ENCODE measurements around the gene IL1RAP. TPM values are rescaled to one million over a fixed set of nuclear protein-coding genes. Genes with fewer than 3 reads are reported as not detected.
A peak's percentile ranks its signal among the peaks of the same experiment; 100 is the strongest.

IL1RAP gene
- polyA plus RNA-seq, 3 donors, result 8.0 to 12.6 (median 11.8) TPM

GRCh38 chr3:190495354-190495753 lies 18.5 kb upstream of the IL1RAP start:
- Histone ChIP-seq H3K36me3 (replicated peaks in 1 of 2; ENCODE audit: control insufficient read depth in 1 of 2, insufficient read depth in 2 of 2, low read length in 2 of 2) (no peaks in the 10 kb centered on the region), H4K20me1 (ENCODE audit: insufficient read depth, low read length) (no peaks in the 10 kb centered on the region), H3K27me3 (ENCODE audit: control insufficient read depth in 2 of 2, insufficient read depth in 2 of 2, low read length in 2 of 2) (peaks cover 19 to 24% of the 10 kb centered on the region in 2 donors), H2AFZ (ENCODE audit: insufficient read depth, low read depth, low read length, poor library complexity, severe bottlenecking) (no peak overlapping the region), H3K9me3 (replicated peaks in 1 of 2; ENCODE audit: control insufficient read depth in 1 of 2, insufficient read depth in 1 of 2, low read length in 2 of 2) (no peaks in the 10 kb centered on the region), H3K4me2 (replicated peaks; ENCODE audit: extremely low read depth, low read length, poor library complexity, severe bottlenecking) (no peak overlapping the region), H3K4me1 (ENCODE audit: control insufficient read depth in 1 of 2, insufficient read depth in 2 of 2, low read length in 2 of 2) (peaks cover 0 to 9% of the 10 kb centered on the region in 2 donors), H3K27ac (ENCODE audit: low read depth in 1 of 2, low read length in 2 of 2) (no peak overlapping the region), H3K4me3 (replicated peaks in 1 of 3; ENCODE audit: low read depth in 2 of 3, low read length in 3 of 3) (no peak overlapping the region), H3K9ac (ENCODE audit: insufficient read depth, low read length, poor library complexity, severe bottlenecking) (no peak overlapping the region), H3K79me2 (ENCODE audit: insufficient read depth, low read length) (no peaks in the 10 kb centered on the region)
- no peak overlapping the region for H3K27ac Mint-ChIP-seq
- peaks cover 0 to 2% (median 0%) of the 10 kb centered on the region in 7 donors for H3K9me3 Mint-ChIP-seq
- intact Hi-C loops (cut with micrococcal nuclease), result no loop called here
- peaks cover 8 to 18% (median 15%) of the 10 kb centered on the region in 3 donors for H3K27me3 Mint-ChIP-seq (ENCODE audit: low read depth in 3 of 3)
- no peak overlapping the region for H3K4me3 Mint-ChIP-seq
- H3K36me3 Mint-ChIP-seq, result no peaks in the 10 kb centered on the region
- peaks cover 6% of the 10 kb centered on the region for H3K4me1 Mint-ChIP-seq
- no peak for TF ChIP-seq CTCF (IDR thresholded peaks at IDR 0.05)
- DNase-seq, result no peak

- peaks cover 0 to 2% (median 0%) of the 10 kb centered on the region in 7 donors for H3K9me3 Mint-ChIP-seq
- Histone ChIP-seq H3K36me3 (replicated peaks in 1 of 2; ENCODE audit: control insufficient read depth in 1 of 2, insufficient read depth in 2 of 2, low read length in 2 of 2) (no peaks in the 10 kb centered on the region), H3K79me2 (ENCODE audit: insufficient read depth, low read length) (no peaks in the 10 kb centered on the region), H3K4me3 (replicated peaks in 1 of 3; ENCODE audit: low read depth in 2 of 3, low read length in 3 of 3) (no peak overlapping the region), H3K9ac (ENCODE audit: insufficient read depth, low read length, poor library complexity, severe bottlenecking) (no peak overlapping the region), H3K9me3 (replicated peaks in 1 of 2; ENCODE audit: control insufficient read depth in 1 of 2, insufficient read depth in 1 of 2, low read length in 2 of 2) (no peaks in the 10 kb centered on the region), H3K27ac (ENCODE audit: low read depth in 1 of 2, low read length in 2 of 2) (no peak overlapping the region), H3K4me1 (ENCODE audit: control insufficient read depth in 1 of 2, insufficient read depth in 2 of 2, low read length in 2 of 2) (peaks cover 0 to 9% of the 10 kb centered on the region in 2 donors), H3K27me3 (ENCODE audit: control insufficient read depth in 2 of 2, insufficient read depth in 2 of 2, low read length in 2 of 2) (peaks cover 16 to 20% of the 10 kb centered on the region in 2 donors), H3K4me2 (replicated peaks; ENCODE audit: extremely low read depth, low read length, poor library complexity, severe bottlenecking) (no peak overlapping the region), H2AFZ (ENCODE audit: insufficient read depth, low read depth, low read length, poor library complexity, severe bottlenecking) (no peak overlapping the region), H4K20me1 (ENCODE audit: insufficient read depth, low read length) (no peaks in the 10 kb centered on the region)
- H3K27me3 Mint-ChIP-seq (ENCODE audit: low read depth in 3 of 3), result peaks cover 6 to 18% (median 16%) of the 10 kb centered on the region in 3 donors
- no peak overlapping the region for H3K4me3 Mint-ChIP-seq
- H3K36me3 Mint-ChIP-seq, result no peaks in the 10 kb centered on the region
- no peak for TF ChIP-seq CTCF (IDR thresholded peaks at IDR 0.05)
- peak overlapping the region in 4 of 7 donors; percentile 43 to 50 (median 46) for H3K27ac Mint-ChIP-seq
- intact Hi-C loops (cut with micrococcal nuclease), result no loop called here
- peaks cover 6% of the 10 kb centered on the region for H3K4me1 Mint-ChIP-seq
- DNase-seq, result peak in 2 of 3 donors; percentile 47 to 59
- no CpG with 5 or more reads among the region's 5 CpGs for WGBS (ENCODE audit: insufficient coverage)
These were observed 18.1 kb upstream of the IL1RAP start for GRCh38 chr3:190495796-190496195.

Measured in CD14-positive monocyte (primary cell).